Adrenal gland (tissue), 12 donors: ENCODE measurements around the gene TTLL10. TPM values are rescaled to one million over a fixed set of nuclear protein-coding genes. Genes with fewer than 3 reads are reported as not detected.

Experiments
- DNase-seq, 7 donors: peaks; one replicate each; pipeline ENCODE4 v3.0.0-alpha.2; 2019 to 2020
- H3K27ac ChIP-seq, 5 donors: fragments of 200-600 bp; sonication (generic) in 4 of 5; 1 replicate in 3 of 5; 2 replicates in 2 of 5; pipeline versions ENCODE4 v1.5.1 to v1.8.0; 2016 to 2020; ENCODE audit warnings: mild to moderate bottlenecking in 1 of 5
- H3K27me3 ChIP-seq: fragments of 200-600 bp; 2 replicates; pipeline ENCODE4 v1.8.0; 2021
- H3K36me3 ChIP-seq, 2 donors: fragments of 200-600 bp; replicated peaks in 1 of 2; 1 replicate in 1 of 2; 2 replicates in 1 of 2; pipeline versions ENCODE4 v1.5.1 to v1.8.0; 2018 to 2022
- H3K4me1 ChIP-seq, 2 donors: fragments of 200-600 bp; replicated peaks in 1 of 2; 1 replicate in 1 of 2; 2 replicates in 1 of 2; pipeline versions ENCODE4 v1.5.1 to v1.8.0; 2018 to 2021
- H3K4me3 ChIP-seq, 4 donors: fragments of 200-600 bp; sonication (generic) in 3 of 4; one replicate each; pipeline ENCODE4 v1.5.1; 2016 to 2018
- H3K9me3 ChIP-seq, 3 donors: fragments of 200-600 bp; sonication (generic) in 1 of 3; replicated peaks in 1 of 3; 1 replicate in 2 of 3; 2 replicates in 1 of 3; pipeline versions ENCODE4 v1.5.1 to v1.8.0; 2016 to 2021
- POLR2A ChIP-seq, 2 donors: fragments of 450-650 bp; IDR thresholded peaks; one replicate each; pipeline ENCODE4 v1.6.1; 2017; ENCODE audit warnings: antibody characterized with exemption in 2 of 2, mild to moderate bottlenecking in 2 of 2, moderate library complexity in 1 of 2
- WGBS, 4 donors: extraction: QIAGEN DNeasy Blood & Tissue Kit in 2 of 4; methylation state at CpG; one replicate each; pipeline versions ENCODE4 v1.1.5 to v1.1.7; 2013 to 2017; 5-methylcytosine and 5-hydroxymethylcytosine counted together
- intact Hi-C, 2 donors: fragments of 100-400 bp; cut with DNase I; formaldehyde crosslinking; loops; one replicate each; pipeline versions ENCODE4 v1.14.1 to v1.15.0; 2022 to 2023
- polyA plus RNA-seq, 3 donors: library from polyadenylated mRNA; stranded (reverse); fragments of 200-250 nt in 2 of 3; fragments of 350-450 nt in 1 of 3; fragmentation: Illumina TruSeq in 1 of 3; extraction: RNeasy Lipid Tissue Mini Kit (QIAGEN cat#74804) in 1 of 3; gene quantifications; one replicate each; pipeline ENCODE4 v1.2.3, GENCODE V29; 2013 to 2014
- total RNA-seq, 9 donors: library from RNA; depleted of rRNA in 4 of 9; stranded (reverse); fragments of >200 nt in 4 of 9; fragments of 120-200 nt in 1 of 9; fragmentation: NEBNext Ultra II Directional in 1 of 9; extraction: Animal tissue kit (Norgen Biotek cat#: 25700) in 1 of 9; gene quantifications; one replicate each; pipeline versions ENCODE4 v1.1.0 to v1.2.4, GENCODE V29; 2013 to 2023
- TF ChIP-seq, protein P1 (sequence below), 6 experiments: fragments of 450-650 bp in 4 of 6; fragments of 200-600 bp in 2 of 6; sonication (generic) in 1 of 6; IDR thresholded peaks; 1 replicate in 5 of 6; 2 replicates in 1 of 6; pipeline versions ENCODE4 v1.5.1 to v1.8.0; 2016 to 2021; ENCODE audit warnings: antibody characterized with exemption in 6 of 6, mild to moderate bottlenecking in 2 of 6, moderate library complexity in 1 of 6
- donor health status: healthy with polysubstance abuse.
- donor health status: Bipolar disorder and iron deficiency.
- donor health status: DM: yes; HTN: yes; CAD: no.
- donor health status: DM: no; HTN: no; CAD: no.
- donor health status: DM: no; HTN: no; CAD: no.
- donor health status: DM: yes; HTN: yes; CAD: no.

Gene TTLL10
- total and polyA plus RNA-seq, 12 donors = 0.32 to 0.44 TPM; not detected in 10

DNA sequence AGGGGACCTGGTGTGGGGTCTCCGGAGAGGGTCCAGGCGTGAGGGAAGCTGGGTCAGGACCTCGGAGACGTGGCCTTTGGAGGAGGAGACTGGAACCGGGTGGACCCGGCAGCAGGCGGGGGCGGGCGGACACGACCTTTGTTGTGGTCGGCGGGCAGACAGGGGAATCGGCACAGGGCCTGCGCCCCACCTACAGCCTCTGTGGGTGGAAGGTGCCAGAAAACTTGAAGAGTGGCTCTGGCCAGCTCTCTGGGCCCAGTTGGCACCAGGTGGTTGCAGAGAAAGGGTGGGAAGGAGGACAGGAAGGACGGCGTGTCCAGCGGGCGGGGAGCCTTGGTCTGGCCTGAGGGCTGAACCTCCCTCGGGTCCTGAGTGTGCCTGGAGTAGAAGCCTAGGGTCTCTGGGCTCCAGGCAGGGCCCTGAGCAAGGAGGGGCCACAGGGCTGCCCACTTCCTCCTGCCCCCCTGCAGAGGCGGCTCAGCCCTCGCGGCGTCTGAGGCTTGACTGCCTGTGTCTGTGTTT, 7.7 kb upstream of the TTLL10 start:
- Histone ChIP-seq H3K27ac (no peak overlapping the region), H3K36me3 (no peaks in the 10 kb centered on the region), H3K9me3 (no peaks in the 10 kb centered on the region), H3K4me3 (no peak overlapping the region), H3K27me3 (peaks cover 47% of the 10 kb centered on the region), H3K4me1 (no peaks in the 10 kb centered on the region)
- 43 to 76% (median 67%) methylated on average over 10 to 23 of the region's 23 CpGs for WGBS, 4 donors
- intact Hi-C loops = no loop called here
- no peak for TF ChIP-seq POLR2A (IDR thresholded peaks at IDR 0.05)
- TF ChIP-seq, protein P1, sequence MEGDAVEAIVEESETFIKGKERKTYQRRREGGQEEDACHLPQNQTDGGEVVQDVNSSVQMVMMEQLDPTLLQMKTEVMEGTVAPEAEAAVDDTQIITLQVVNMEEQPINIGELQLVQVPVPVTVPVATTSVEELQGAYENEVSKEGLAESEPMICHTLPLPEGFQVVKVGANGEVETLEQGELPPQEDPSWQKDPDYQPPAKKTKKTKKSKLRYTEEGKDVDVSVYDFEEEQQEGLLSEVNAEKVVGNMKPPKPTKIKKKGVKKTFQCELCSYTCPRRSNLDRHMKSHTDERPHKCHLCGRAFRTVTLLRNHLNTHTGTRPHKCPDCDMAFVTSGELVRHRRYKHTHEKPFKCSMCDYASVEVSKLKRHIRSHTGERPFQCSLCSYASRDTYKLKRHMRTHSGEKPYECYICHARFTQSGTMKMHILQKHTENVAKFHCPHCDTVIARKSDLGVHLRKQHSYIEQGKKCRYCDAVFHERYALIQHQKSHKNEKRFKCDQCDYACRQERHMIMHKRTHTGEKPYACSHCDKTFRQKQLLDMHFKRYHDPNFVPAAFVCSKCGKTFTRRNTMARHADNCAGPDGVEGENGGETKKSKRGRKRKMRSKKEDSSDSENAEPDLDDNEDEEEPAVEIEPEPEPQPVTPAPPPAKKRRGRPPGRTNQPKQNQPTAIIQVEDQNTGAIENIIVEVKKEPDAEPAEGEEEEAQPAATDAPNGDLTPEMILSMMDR (IDR thresholded peaks at IDR 0.05) = no peak
- DNase-seq = no peak

DNA sequence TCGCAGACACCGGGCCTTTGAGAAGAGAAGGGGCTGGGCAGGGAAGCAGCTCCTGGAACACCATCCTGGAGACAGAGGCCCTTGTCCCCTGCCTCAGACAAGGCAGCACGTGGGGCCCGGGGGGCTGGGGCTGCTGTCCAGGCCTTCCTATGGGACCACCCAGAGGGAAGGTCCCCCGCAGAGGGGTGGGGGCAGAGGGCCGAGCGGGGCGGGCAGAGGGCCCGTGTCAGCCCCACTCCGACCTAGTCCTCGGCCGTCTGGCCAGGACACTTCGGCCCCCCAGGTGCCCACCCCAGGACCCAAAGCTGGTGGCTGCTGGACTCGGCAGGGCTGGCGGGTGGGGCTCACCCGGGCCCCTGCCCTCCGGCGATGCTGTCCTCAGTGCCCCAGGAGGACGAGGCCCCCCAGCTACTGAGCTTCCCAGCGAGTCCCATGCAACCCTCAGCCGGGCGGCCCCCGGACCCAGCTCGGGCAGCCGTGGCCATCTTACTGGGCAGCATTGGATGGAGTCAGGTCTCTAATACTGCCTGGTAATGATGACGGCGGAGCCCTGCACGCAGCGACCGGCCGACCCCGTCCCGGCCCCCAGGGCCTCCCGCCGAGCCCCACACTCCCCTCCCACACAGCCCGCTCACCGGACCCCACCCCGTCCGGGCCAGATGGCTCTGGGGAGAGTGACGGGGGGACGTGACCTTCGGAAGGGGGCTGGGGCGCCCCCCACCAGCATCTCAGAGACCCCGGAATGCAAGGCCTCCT, 6.9 kb upstream of the TTLL10 start:
- no peak overlapping the region for H3K4me3 ChIP-seq
- 39 to 50% (median 48%) methylated on average over 5 to 44 of the region's 44 CpGs; no CpG with 5 or more reads in 1 of the 4 donors for WGBS, 4 donors
- no peaks in the 10 kb centered on the region for H3K4me1 ChIP-seq
- no peaks in the 10 kb centered on the region for H3K36me3 ChIP-seq
- intact Hi-C loops = no loop called here
- TF ChIP-seq, protein P1 (IDR thresholded peaks at IDR 0.05) = no peak
- TF ChIP-seq POLR2A (IDR thresholded peaks at IDR 0.05) = no peak
- no peaks in the 10 kb centered on the region for H3K9me3 ChIP-seq
- peaks cover 53% of the 10 kb centered on the region for H3K27me3 ChIP-seq
- H3K27ac ChIP-seq = no peak overlapping the region
- DNase-seq = no peak

DNA sequence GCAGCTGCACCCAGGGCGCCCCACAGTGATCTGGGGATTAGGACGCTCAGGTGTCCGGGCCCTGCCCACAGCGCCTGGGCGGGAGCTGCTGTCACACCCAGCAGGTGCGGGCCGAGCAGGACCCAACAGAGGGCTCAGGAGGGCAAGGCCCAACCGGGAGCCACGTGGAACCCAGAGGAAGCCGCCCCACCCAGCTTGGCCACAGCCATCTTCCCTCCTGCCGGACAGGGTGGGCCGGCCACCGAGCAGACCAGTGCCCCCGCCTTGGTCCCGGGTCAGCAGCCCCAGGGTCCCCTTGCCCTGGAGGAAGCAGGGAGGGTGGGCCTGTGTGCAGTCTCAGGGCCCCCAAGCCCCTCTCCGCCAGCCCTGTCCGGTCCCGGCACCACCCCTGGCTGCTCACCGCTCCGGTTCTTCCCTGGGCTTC, 6.3 kb upstream of the TTLL10 start:
- TF ChIP-seq, protein P1 (IDR thresholded peaks at IDR 0.05) = no peak
- TF ChIP-seq POLR2A (IDR thresholded peaks at IDR 0.05) = no peak
- Histone ChIP-seq H3K27ac (no peak overlapping the region), H3K4me3 (no peak overlapping the region), H3K4me1 (no peaks in the 10 kb centered on the region), H3K27me3 (peaks cover 55% of the 10 kb centered on the region), H3K36me3 (no peaks in the 10 kb centered on the region), H3K9me3 (no peaks in the 10 kb centered on the region)
- intact Hi-C loops = no loop called here
- 69 to 71% (median 70%) methylated on average over 11 to 20 of the region's 20 CpGs; no CpG with 5 or more reads in 1 of the 4 donors for WGBS, 4 donors
- DNase-seq = no peak

DNA sequence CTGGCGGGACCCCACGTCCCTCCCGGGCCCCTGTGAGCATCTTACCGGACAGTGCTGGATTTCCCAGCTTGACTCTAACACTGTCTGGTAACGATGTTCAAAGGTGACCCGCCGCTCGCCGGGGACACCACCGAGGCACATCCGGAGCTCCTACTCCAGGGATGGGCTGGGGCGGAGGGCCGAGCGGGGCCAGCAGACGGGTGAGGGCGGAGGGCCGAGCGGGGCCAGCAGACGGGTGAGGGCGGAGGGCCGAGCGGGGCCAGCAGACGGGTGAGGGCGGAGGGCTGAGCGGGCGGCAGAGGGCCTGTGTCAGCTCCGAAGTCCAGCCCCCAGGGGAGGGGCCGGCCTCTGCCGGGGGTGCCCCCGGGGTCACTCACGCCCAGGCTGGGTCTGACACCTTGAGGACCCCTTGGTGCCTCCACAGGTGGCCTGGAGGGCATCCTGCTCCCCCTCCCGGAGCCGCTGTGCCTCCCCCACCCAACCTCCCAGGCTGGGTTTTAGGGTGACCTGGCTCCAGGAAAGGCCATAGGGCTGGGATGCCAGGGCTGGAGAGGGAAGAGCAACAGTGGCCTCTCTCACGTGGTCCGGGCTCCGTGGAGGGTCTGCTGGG, 5.7 kb upstream of the TTLL10 start:
- no peaks in the 10 kb centered on the region for H3K36me3 ChIP-seq
- intact Hi-C loops = no loop called here
- H3K27ac ChIP-seq = no peak overlapping the region
- TF ChIP-seq POLR2A (IDR thresholded peaks at IDR 0.05) = no peak
- TF ChIP-seq, protein P1 (IDR thresholded peaks at IDR 0.05) = no peak
- H3K27me3 ChIP-seq = peaks cover 51% of the 10 kb centered on the region
- 66 to 73% (median 68%) methylated on average over 7 to 36 of the region's 36 CpGs; no CpG with 5 or more reads in 1 of the 4 donors for WGBS, 4 donors
- H3K4me3 ChIP-seq = no peak overlapping the region
- no peaks in the 10 kb centered on the region for H3K9me3 ChIP-seq
- no peak for DNase-seq
- no peaks in the 10 kb centered on the region for H3K4me1 ChIP-seq
